Measurements from ENCODE around the gene PRXL2B.

PRXL2B gene

GRCh38 chr1:2585318-2586092 is 1.1 kb upstream of the PRXL2B start:
- DNase-seq (ENCODE audit: low read depth in 2 of 2), result peak; percentile 35 to 52

GRCh38 chr1:2587071-2587859 is 688 bp downstream of the PRXL2B start:
- no peak for DNase-seq (ENCODE audit: low read depth in 2 of 2)

GRCh38 chr1:2587860-2588571 is 1.4 kb downstream of the PRXL2B start:
- no peak for DNase-seq (ENCODE audit: low read depth in 2 of 2)

- DNase-seq (ENCODE audit: low read depth in 2 of 2), result no peak
Observed at GRCh38 chr1:2588661-2589430, 2.3 kb downstream of the PRXL2B start.

GRCh38 chr1:2589431-2590232 is 3.1 kb downstream of the PRXL2B start:
- DNase-seq (ENCODE audit: low read depth in 2 of 2), result no peak

GRCh38 chr1:2590233-2591141 is 3.9 kb downstream of the PRXL2B start:
- DNase-seq (ENCODE audit: low read depth in 2 of 2), result no peak

GRCh38 chr1:2591233-2591580 is 4.6 kb downstream of the PRXL2B start:
- no peak for DNase-seq (ENCODE audit: low read depth in 2 of 2)

- no peak for DNase-seq (ENCODE audit: low read depth in 2 of 2)
Observed at GRCh38 chr1:2591581-2592261, 5.1 kb downstream of the PRXL2B start.

- DNase-seq (ENCODE audit: low read depth in 2 of 2), result no peak
Observed at GRCh38 chr1:2592672-2593071, 6.1 kb downstream of the PRXL2B start.

GRCh38 chr1:2593251-2593878 is 6.8 kb downstream of the PRXL2B start:
- DNase-seq (ENCODE audit: low read depth in 2 of 2), result no peak

GRCh38 chr1:2594001-2594640 is 7.5 kb downstream of the PRXL2B start:
- no peak for DNase-seq (ENCODE audit: low read depth in 2 of 2)

GRCh38 chr1:2594641-2595131 is 8.1 kb downstream of the PRXL2B start:
- no peak for DNase-seq (ENCODE audit: low read depth in 2 of 2)

GRCh38 chr1:2595261-2595811 is 8.8 kb downstream of the PRXL2B start:
- no peak for DNase-seq (ENCODE audit: low read depth in 2 of 2)

GRCh38 chr1:2595812-2596529 is 9.4 kb downstream of the PRXL2B start:
- DNase-seq (ENCODE audit: low read depth in 2 of 2), result no peak

GRCh38 chr1:2596530-2597333 is 10.2 kb downstream of the PRXL2B start:
- no peak for DNase-seq (ENCODE audit: low read depth in 2 of 2)

Data from activated CD4-positive, alpha-beta T cell treated with anti-CD3 and anti-CD28 coated beads for 24 hours (primary cell).